ENCODE results near the gene TALDO1. TPM values are rescaled to one million over a fixed set of nuclear protein-coding genes. Genes with fewer than 3 reads are reported as not detected.
"Not testable (repeated sequence)": the region's sequence is repeated elsewhere in the genome, so short reads cannot be mapped to it uniquely, and the experiment has no call there.

Gene TALDO1
- total RNA-seq, 1 experiment from 2014 or later: 173 TPM

DNA sequence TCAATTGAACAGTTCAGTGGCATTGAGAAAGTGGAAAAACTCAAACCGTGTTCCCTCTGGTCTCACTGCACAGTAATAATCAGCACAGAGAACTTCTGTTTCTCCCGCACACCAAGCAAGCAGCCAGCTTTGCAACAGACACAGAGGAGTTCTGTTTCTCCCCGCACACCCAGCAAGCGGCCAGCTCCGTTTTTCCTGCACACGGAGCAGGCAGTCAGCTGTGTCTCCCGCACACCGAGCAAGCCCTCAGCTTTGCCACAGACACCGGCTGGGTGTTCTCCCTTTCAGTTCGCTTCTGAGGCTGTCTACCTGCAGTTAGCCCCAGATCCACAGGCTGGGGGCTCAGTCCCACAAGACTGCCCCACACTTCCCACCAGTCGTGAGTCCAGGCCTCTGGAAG is 9.9 kb upstream of the TALDO1 start:
- Histone ChIP-seq H3K4me3 (ENCODE audit: low read depth, low read length, poor library complexity, severe bottlenecking) (no peak overlapping the region), H3K27me3 (replicated peaks; ENCODE audit: insufficient read depth, low read depth, low read length, poor library complexity) (no peaks in the 10 kb centered on the region), H3K9me3 (ENCODE audit: low read depth, low read length, poor library complexity, severe bottlenecking) (no peaks in the 10 kb centered on the region), H3K27ac (ENCODE audit: low read depth, low read length, poor library complexity, severe bottlenecking) (no peak overlapping the region), H3K4me1 (ENCODE audit: insufficient read depth, low read length, poor library complexity, severe bottlenecking) (no peaks in the 10 kb centered on the region), H3K36me3 (ENCODE audit: insufficient read depth, low read length, poor library complexity, severe bottlenecking) (no peaks in the 10 kb centered on the region)
- CTCF ChIA-PET: no interaction called here
- no TSS peak for BruUV-seq (replicated peaks)
- POLR2A ChIA-PET (ENCODE audit: low non-redundant PET): no interaction called here
- TF ChIP-seq, protein P1, sequence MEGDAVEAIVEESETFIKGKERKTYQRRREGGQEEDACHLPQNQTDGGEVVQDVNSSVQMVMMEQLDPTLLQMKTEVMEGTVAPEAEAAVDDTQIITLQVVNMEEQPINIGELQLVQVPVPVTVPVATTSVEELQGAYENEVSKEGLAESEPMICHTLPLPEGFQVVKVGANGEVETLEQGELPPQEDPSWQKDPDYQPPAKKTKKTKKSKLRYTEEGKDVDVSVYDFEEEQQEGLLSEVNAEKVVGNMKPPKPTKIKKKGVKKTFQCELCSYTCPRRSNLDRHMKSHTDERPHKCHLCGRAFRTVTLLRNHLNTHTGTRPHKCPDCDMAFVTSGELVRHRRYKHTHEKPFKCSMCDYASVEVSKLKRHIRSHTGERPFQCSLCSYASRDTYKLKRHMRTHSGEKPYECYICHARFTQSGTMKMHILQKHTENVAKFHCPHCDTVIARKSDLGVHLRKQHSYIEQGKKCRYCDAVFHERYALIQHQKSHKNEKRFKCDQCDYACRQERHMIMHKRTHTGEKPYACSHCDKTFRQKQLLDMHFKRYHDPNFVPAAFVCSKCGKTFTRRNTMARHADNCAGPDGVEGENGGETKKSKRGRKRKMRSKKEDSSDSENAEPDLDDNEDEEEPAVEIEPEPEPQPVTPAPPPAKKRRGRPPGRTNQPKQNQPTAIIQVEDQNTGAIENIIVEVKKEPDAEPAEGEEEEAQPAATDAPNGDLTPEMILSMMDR (conservative IDR thresholded peaks at IDR 0.05; ENCODE audit: low read depth, low read length): no peak
- TF ChIP-seq EZH2 (IDR thresholded peaks at IDR 0.05; ENCODE audit: borderline replicate concordance, low read depth, low read length, poor library complexity, severe bottlenecking): no peak
- intact Hi-C loops (cut with micrococcal nuclease; ENCODE audit: unreplicated experiment): no loop called here
- DNase-seq (ENCODE audit: low spot score): no peak

DNA sequence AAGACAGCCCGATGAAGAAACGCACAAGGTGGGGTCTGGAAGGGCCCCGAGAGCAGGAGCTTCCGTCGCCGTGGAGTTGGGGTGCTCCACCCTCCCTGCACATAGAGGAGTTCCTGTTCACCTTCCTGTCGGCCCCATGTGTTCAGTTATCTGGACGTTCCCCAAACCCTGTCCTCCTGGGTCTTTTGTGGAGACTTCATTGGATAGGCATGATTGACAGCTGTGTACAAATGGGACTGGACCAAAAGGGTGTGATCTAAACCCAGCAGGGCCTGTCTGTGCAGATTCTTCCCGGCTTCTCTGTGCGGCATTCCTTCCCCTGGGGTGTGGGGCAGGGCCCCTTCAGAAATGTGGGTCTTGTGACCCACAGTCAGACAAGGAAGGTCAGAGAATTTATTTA is 9.4 kb upstream of the TALDO1 start:
- POLR2A ChIA-PET (ENCODE audit: low non-redundant PET); H3K9me3 ChIP-seq (ENCODE audit: low read depth, low read length, poor library complexity, severe bottlenecking); H3K27me3 ChIP-seq (replicated peaks; ENCODE audit: insufficient read depth, low read depth, low read length, poor library complexity); BruUV-seq (replicated peaks); H3K4me1 ChIP-seq (ENCODE audit: insufficient read depth, low read length, poor library complexity, severe bottlenecking); H3K4me3 ChIP-seq (ENCODE audit: low read depth, low read length, poor library complexity, severe bottlenecking); H3K36me3 ChIP-seq (ENCODE audit: insufficient read depth, low read length, poor library complexity, severe bottlenecking); CTCF ChIA-PET; H3K27ac ChIP-seq (ENCODE audit: low read depth, low read length, poor library complexity, severe bottlenecking); DNase-seq (ENCODE audit: low spot score); intact Hi-C loops (cut with micrococcal nuclease; ENCODE audit: unreplicated experiment): not testable (repeated sequence)

DNA sequence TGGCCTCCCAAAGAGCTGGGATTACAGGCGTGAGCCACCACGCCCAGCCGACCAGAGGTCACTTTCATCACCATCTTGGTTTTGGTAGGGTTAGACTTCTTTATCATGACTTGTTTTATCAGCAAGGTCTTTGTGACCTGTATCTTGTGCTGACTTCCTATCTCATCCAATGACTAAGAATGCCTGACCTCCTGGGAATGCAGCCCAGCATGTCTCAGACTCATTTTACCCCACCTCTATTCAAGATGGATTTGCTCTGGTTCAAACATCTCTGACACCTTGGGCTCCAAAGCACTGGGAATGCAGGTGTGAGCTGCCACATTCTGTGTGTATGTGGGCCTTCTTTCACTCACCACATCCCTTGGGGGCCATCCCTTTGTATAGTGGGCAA is 5.1 kb upstream of the TALDO1 start:
- no peaks in the 10 kb centered on the region for H3K4me1 ChIP-seq (ENCODE audit: insufficient read depth, low read length, poor library complexity, severe bottlenecking)
- no peaks in the 10 kb centered on the region for H3K9me3 ChIP-seq (ENCODE audit: low read depth, low read length, poor library complexity, severe bottlenecking)
- H3K4me3 ChIP-seq (ENCODE audit: low read depth, low read length, poor library complexity, severe bottlenecking): no peak overlapping the region
- TF ChIP-seq, protein P1 (conservative IDR thresholded peaks at IDR 0.05; ENCODE audit: low read depth, low read length): no peak
- no peak for TF ChIP-seq EZH2 (IDR thresholded peaks at IDR 0.05; ENCODE audit: borderline replicate concordance, low read depth, low read length, poor library complexity, severe bottlenecking)
- ChIA-PET CTCF (no interaction called here), POLR2A (ENCODE audit: low non-redundant PET) (no interaction called here)
- intact Hi-C loops (cut with micrococcal nuclease; ENCODE audit: unreplicated experiment): no loop called here
- no peaks in the 10 kb centered on the region for H3K36me3 ChIP-seq (ENCODE audit: insufficient read depth, low read length, poor library complexity, severe bottlenecking)
- no peaks in the 10 kb centered on the region for H3K27me3 ChIP-seq (replicated peaks; ENCODE audit: insufficient read depth, low read depth, low read length, poor library complexity)
- no peak overlapping the region for H3K27ac ChIP-seq (ENCODE audit: low read depth, low read length, poor library complexity, severe bottlenecking)
- BruUV-seq (replicated peaks): no TSS peak
- no peak for DNase-seq (ENCODE audit: low spot score)

DNA sequence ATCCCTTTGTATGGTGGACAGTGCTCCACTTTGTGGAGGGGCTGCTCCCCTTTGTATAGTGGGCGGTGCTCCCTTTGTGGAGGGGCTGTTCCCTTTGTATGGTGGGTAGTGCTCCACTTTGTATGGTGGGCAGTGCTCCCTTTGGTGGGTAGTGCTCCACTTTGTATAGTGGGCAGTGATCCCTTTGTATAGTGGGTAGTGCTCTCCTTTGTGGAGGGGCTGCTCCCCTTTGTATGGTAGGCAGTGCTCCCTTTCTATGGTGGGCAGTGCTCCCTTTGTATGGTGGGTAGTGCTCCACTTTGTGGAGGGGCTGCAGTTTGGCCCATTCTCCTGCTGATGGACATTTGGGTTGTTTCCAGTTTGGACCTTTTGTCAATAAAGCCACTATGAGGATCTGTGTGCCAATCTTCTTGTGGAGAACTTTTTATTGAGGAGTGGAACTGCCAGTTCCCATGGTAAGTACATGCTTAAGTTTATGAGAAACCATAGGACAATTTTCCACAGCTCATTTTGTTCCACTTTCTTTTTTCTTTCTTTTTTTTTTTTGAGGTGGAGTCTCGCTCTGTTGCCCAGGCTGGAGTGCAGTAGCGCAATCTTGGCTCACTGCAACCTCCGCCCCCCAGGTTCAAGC is 4.6 kb upstream of the TALDO1 start:
- no peaks in the 10 kb centered on the region for H3K9me3 ChIP-seq (ENCODE audit: low read depth, low read length, poor library complexity, severe bottlenecking)
- POLR2A ChIA-PET (ENCODE audit: low non-redundant PET): no interaction called here
- intact Hi-C loops (cut with micrococcal nuclease; ENCODE audit: unreplicated experiment): no loop called here

More for the DNA sequence above, 4.6 kb upstream of the TALDO1 start:
- no peak overlapping the region for H3K27ac ChIP-seq (ENCODE audit: low read depth, low read length, poor library complexity, severe bottlenecking)
- no TSS peak for BruUV-seq (replicated peaks)
- H3K4me3 ChIP-seq (ENCODE audit: low read depth, low read length, poor library complexity, severe bottlenecking): no peak overlapping the region
- CTCF ChIA-PET: no interaction called here
- no peak for DNase-seq (ENCODE audit: low spot score)
- H3K36me3 ChIP-seq (ENCODE audit: insufficient read depth, low read length, poor library complexity, severe bottlenecking): no peaks in the 10 kb centered on the region
- H3K27me3 ChIP-seq (replicated peaks; ENCODE audit: insufficient read depth, low read depth, low read length, poor library complexity): no peaks in the 10 kb centered on the region
- TF ChIP-seq, protein P1 (conservative IDR thresholded peaks at IDR 0.05; ENCODE audit: low read depth, low read length): no peak
- TF ChIP-seq EZH2 (IDR thresholded peaks at IDR 0.05; ENCODE audit: borderline replicate concordance, low read depth, low read length, poor library complexity, severe bottlenecking): no peak
- H3K4me1 ChIP-seq (ENCODE audit: insufficient read depth, low read length, poor library complexity, severe bottlenecking): no peaks in the 10 kb centered on the region
